Measurements from ENCODE around the gene CST7. TPM values are rescaled to one million over a fixed set of nuclear protein-coding genes. Genes with fewer than 3 reads are reported as not detected.
"Not testable (repeated sequence)": the region's sequence is repeated elsewhere in the genome, so short reads cannot be mapped to it uniquely, and the experiment has no call there.

The CST7 gene
- total RNA-seq, 1 experiment from 2014 or later, result not detected

GRCh38 chr20:24916412-24916811 is 32.7 kb upstream of the CST7 start:
- DNase-seq, result no peak
- Mint-ChIP-seq H3K4me1 (ENCODE audit: low read depth, unreplicated experiment) (no peaks in the 10 kb centered on the region), H3K27me3 (ENCODE audit: unreplicated experiment) (peaks cover 6% of the 10 kb centered on the region), H3K27ac (ENCODE audit: unreplicated experiment) (no peak overlapping the region), H3K4me3 (ENCODE audit: low read depth, unreplicated experiment) (no peak overlapping the region), H3K36me3 (ENCODE audit: insufficient read depth, unreplicated experiment) (no peaks in the 10 kb centered on the region), H3K9me3 (ENCODE audit: low read depth, unreplicated experiment) (no peaks in the 10 kb centered on the region)
- intact Hi-C loops (cut with micrococcal nuclease; ENCODE audit: unreplicated experiment), result loop anchor here (5.0 kb wide), 1 partner anchor 814 kb away; no protein-coding TSS in a partner anchor
- CTCF ChIA-PET, result no interaction called here
- no TSS peak for BruUV-seq (replicated peaks)
- TF ChIP-seq, protein P1, sequence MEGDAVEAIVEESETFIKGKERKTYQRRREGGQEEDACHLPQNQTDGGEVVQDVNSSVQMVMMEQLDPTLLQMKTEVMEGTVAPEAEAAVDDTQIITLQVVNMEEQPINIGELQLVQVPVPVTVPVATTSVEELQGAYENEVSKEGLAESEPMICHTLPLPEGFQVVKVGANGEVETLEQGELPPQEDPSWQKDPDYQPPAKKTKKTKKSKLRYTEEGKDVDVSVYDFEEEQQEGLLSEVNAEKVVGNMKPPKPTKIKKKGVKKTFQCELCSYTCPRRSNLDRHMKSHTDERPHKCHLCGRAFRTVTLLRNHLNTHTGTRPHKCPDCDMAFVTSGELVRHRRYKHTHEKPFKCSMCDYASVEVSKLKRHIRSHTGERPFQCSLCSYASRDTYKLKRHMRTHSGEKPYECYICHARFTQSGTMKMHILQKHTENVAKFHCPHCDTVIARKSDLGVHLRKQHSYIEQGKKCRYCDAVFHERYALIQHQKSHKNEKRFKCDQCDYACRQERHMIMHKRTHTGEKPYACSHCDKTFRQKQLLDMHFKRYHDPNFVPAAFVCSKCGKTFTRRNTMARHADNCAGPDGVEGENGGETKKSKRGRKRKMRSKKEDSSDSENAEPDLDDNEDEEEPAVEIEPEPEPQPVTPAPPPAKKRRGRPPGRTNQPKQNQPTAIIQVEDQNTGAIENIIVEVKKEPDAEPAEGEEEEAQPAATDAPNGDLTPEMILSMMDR (IDR thresholded peaks at IDR 0.05; ENCODE audit: unreplicated experiment), result no peak

- BruUV-seq (replicated peaks), result no TSS peak
- intact Hi-C loops (cut with micrococcal nuclease; ENCODE audit: unreplicated experiment), result loop anchor here (5.0 kb wide), 1 partner anchor 815 kb away; no protein-coding TSS in a partner anchor
- no peaks in the 10 kb centered on the region for H3K27me3 Mint-ChIP-seq (ENCODE audit: unreplicated experiment)
Observed at GRCh38 chr20:24917056-24917455, 32.0 kb upstream of the CST7 start.

DNA sequence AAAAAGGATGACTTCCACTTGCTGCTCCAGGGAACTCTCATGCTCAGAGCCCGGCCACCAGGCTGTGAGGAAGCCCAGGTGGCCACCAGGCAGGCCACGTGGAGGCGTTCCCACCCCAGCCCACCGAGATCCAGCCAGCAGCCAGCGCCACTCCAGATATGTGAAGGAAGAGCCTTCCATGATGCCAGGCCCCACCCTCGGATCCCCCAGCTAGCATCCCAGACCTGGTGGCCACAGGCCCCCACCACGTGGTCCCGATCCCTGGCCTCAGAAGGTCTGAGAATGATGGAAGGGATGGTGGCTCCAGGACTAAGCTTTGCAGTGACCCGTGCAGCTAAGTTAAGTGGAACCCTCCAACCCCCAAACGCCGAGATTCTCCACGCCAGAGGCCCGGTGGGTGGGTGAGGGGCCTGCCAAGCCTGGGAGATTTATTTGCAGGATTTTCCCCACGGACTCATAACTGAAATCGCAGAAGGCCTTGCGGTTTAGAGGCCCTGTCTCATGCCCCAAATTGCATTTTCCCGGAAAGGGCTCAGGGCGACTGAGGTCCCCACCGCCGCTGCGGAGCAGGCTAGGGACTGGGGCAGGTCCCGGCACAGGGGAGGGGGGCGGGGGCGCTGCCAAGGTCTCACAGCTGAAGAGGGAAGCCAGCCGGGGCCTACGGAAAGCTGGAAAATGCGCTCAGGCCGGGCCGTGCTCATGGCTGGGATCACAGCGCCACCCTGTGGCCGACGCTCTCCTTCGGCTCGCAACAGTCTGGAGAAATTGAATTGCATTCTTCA is 31.1 kb upstream of the CST7 start:
- no peak overlapping the region for H3K27ac Mint-ChIP-seq (ENCODE audit: unreplicated experiment)
- H3K36me3 Mint-ChIP-seq (ENCODE audit: insufficient read depth, unreplicated experiment), result no peaks in the 10 kb centered on the region
- TF ChIP-seq, protein P1 (IDR thresholded peaks at IDR 0.05; ENCODE audit: unreplicated experiment), result peak; percentile 23
- H3K27me3 Mint-ChIP-seq (ENCODE audit: unreplicated experiment), result no peaks in the 10 kb centered on the region
- no peaks in the 10 kb centered on the region for H3K9me3 Mint-ChIP-seq (ENCODE audit: low read depth, unreplicated experiment)
- no peak overlapping the region for H3K4me3 Mint-ChIP-seq (ENCODE audit: low read depth, unreplicated experiment)
- BruUV-seq (replicated peaks), result no TSS peak
- intact Hi-C loops (cut with micrococcal nuclease; ENCODE audit: unreplicated experiment), result loop anchor here (5.0 kb wide), 1 partner anchor 816 kb away; no protein-coding TSS in a partner anchor
- peak; percentile 19 for DNase-seq
- CTCF ChIA-PET, result no interaction called here
- H3K4me1 Mint-ChIP-seq (ENCODE audit: low read depth, unreplicated experiment), result no peaks in the 10 kb centered on the region

More at GRCh38 chr20:24917056-24917455, 32.0 kb upstream of the CST7 start:
- Mint-ChIP-seq H3K4me1 (ENCODE audit: low read depth, unreplicated experiment) (no peaks in the 10 kb centered on the region), H3K27ac (ENCODE audit: unreplicated experiment) (no peak overlapping the region), H3K36me3 (ENCODE audit: insufficient read depth, unreplicated experiment) (no peaks in the 10 kb centered on the region), H3K4me3 (ENCODE audit: low read depth, unreplicated experiment) (no peak overlapping the region), H3K9me3 (ENCODE audit: low read depth, unreplicated experiment) (no peaks in the 10 kb centered on the region)
- CTCF ChIA-PET, result no interaction called here
- DNase-seq, result no peak
- TF ChIP-seq, protein P1 (IDR thresholded peaks at IDR 0.05; ENCODE audit: unreplicated experiment), result no peak

DNA sequence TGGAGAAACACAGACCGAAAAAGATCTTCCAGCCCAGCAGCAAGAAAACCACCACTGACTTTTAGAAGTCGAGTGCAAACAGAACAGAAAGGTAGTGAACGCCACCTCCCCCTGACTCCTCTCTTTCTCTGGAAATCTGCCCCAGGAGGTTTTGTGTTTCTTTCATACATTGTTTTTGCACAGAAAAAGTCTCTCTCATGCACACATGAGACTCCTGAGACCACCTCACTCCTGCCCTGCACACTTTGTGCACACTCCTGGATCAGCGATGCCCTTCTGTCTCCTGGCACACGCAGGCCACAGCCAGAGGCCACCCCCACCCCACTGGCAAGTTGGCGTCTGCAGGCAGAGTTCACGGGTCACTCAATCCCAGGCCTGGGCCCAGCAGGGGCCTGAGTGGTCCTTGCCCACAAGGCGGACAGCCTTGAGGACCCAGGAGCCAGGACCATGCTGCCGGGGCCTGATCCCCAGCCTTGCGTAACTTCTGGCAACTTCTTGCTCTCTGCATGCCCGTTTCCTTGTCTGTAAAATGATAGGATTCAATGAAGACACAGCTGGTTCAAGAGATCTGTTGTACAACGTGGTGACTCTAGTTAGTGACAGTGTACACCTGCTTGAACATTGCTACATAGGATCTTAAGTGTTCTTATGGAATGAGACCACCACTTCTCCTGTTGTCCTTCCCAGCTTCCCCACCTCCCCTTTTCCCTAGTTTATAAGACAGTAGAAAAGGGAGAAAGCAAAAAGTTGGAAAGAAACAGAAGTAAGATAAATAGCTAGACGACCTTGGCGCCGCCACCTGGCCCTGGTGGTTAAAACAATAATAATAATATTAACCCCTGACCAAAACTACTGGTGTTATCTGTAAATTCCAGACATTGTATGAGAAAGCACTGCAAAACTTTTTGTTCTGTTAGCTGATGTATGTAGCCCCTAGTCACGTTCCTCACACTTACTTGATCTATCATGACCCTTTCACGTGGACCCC is 30.2 kb upstream of the CST7 start:
- H3K4me3 Mint-ChIP-seq (ENCODE audit: low read depth, unreplicated experiment), result no peak overlapping the region
- H3K27me3 Mint-ChIP-seq (ENCODE audit: unreplicated experiment), result no peaks in the 10 kb centered on the region
- H3K27ac Mint-ChIP-seq (ENCODE audit: unreplicated experiment), result no peak overlapping the region
- intact Hi-C loops (cut with micrococcal nuclease; ENCODE audit: unreplicated experiment), result loop anchor here (5.0 kb wide), 1 partner anchor 817 kb away; no protein-coding TSS in a partner anchor
- no peaks in the 10 kb centered on the region for H3K36me3 Mint-ChIP-seq (ENCODE audit: insufficient read depth, unreplicated experiment)
- no peak for DNase-seq
- BruUV-seq (replicated peaks), result no TSS peak
- no peaks in the 10 kb centered on the region for H3K4me1 Mint-ChIP-seq (ENCODE audit: low read depth, unreplicated experiment)
- CTCF ChIA-PET, result no interaction called here
- TF ChIP-seq, protein P1 (IDR thresholded peaks at IDR 0.05; ENCODE audit: unreplicated experiment), result no peak
- no peaks in the 10 kb centered on the region for H3K9me3 Mint-ChIP-seq (ENCODE audit: low read depth, unreplicated experiment)

DNA sequence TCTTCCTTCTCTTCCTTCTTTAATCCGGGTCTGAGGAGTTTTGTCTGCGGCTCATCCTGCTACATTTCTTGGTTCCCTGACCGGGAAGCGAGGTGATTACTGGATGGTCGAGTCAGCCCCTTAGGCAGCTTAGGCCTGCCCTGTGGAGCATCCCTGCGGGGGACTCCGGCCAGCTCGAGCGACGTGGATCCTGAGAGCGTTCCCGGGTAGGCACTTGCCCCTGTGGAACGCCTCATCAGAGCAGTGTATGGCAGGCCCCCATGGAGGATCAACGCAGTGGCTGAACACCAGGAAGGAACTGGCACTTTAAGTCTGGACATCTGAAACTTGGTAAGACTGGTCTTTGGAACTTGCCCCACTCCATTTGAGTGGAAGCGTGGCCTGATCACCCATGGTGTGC is 29.4 kb upstream of the CST7 start:
- H3K27ac Mint-ChIP-seq (ENCODE audit: unreplicated experiment); H3K9me3 Mint-ChIP-seq (ENCODE audit: low read depth, unreplicated experiment); BruUV-seq (replicated peaks); H3K4me1 Mint-ChIP-seq (ENCODE audit: low read depth, unreplicated experiment); DNase-seq; CTCF ChIA-PET; H3K4me3 Mint-ChIP-seq (ENCODE audit: low read depth, unreplicated experiment); H3K36me3 Mint-ChIP-seq (ENCODE audit: insufficient read depth, unreplicated experiment); H3K27me3 Mint-ChIP-seq (ENCODE audit: unreplicated experiment): not testable (repeated sequence)
- intact Hi-C loops (cut with micrococcal nuclease; ENCODE audit: unreplicated experiment), result loop anchor here (5.0 kb wide), 1 partner anchor 817 kb away; no protein-coding TSS in a partner anchor

GRCh38 chr20:24920706-24921105 is 28.4 kb upstream of the CST7 start:
- H3K36me3 Mint-ChIP-seq (ENCODE audit: insufficient read depth, unreplicated experiment); H3K4me1 Mint-ChIP-seq (ENCODE audit: low read depth, unreplicated experiment); BruUV-seq (replicated peaks); intact Hi-C loops (cut with micrococcal nuclease; ENCODE audit: unreplicated experiment); CTCF ChIA-PET; DNase-seq; H3K27me3 Mint-ChIP-seq (ENCODE audit: unreplicated experiment); H3K27ac Mint-ChIP-seq (ENCODE audit: unreplicated experiment); H3K9me3 Mint-ChIP-seq (ENCODE audit: low read depth, unreplicated experiment); H3K4me3 Mint-ChIP-seq (ENCODE audit: low read depth, unreplicated experiment): not testable (repeated sequence)

All from Calu3 (cell line).